ENCODE measurements around the gene TTC12. TPM values are rescaled to one million over a fixed set of nuclear protein-coding genes. Genes with fewer than 3 reads are reported as not detected.

TTC12 gene
- total and polyA plus RNA-seq, 9 of the 15 experiments (the other 6 are each of a cell fraction or from before 2014, with no cell fraction given) = 5.1 to 19.9 (median 13.4) TPM

- WGBS (ENCODE audit: insufficient coverage, low coverage, missing lambda C conversion rate) = 56% methylated on average over 10 of the region's 10 CpGs
- no peak for ATAC-seq
- TF ChIP-seq XRCC5 (IDR thresholded peaks at IDR 0.05; ENCODE audit: low read depth, low read length) (no peak), HBP1 (CRISPR knock-in tag; IDR thresholded peaks at IDR 0.05) (no peak), ZNF764 (CRISPR knock-in tag; IDR thresholded peaks at IDR 0.05; ENCODE audit: low read depth) (no peak), RBM17 (IDR thresholded peaks at IDR 0.05; ENCODE audit: borderline replicate concordance, low read depth, low read length) (no peak), HDAC6 (IDR thresholded peaks at IDR 0.05; ENCODE audit: low read depth, low read length) (no peak), JUNB (CRISPR knock-in tag; conservative IDR thresholded peaks at IDR 0.05) (no peak), ZNF592 (IDR thresholded peaks at IDR 0.05) (no peak), ZNF282 (CRISPR knock-in tag; IDR thresholded peaks at IDR 0.05) (no peak), ZNF717 (CRISPR knock-in tag; IDR thresholded peaks at IDR 0.05) (no peak), KLF1 (tag; IDR thresholded peaks at IDR 0.05) (no peak), RAD51 (IDR thresholded peaks at IDR 0.05; ENCODE audit: borderline replicate concordance, low read depth) (no peak)
- TF ChIP-seq, protein P1, sequence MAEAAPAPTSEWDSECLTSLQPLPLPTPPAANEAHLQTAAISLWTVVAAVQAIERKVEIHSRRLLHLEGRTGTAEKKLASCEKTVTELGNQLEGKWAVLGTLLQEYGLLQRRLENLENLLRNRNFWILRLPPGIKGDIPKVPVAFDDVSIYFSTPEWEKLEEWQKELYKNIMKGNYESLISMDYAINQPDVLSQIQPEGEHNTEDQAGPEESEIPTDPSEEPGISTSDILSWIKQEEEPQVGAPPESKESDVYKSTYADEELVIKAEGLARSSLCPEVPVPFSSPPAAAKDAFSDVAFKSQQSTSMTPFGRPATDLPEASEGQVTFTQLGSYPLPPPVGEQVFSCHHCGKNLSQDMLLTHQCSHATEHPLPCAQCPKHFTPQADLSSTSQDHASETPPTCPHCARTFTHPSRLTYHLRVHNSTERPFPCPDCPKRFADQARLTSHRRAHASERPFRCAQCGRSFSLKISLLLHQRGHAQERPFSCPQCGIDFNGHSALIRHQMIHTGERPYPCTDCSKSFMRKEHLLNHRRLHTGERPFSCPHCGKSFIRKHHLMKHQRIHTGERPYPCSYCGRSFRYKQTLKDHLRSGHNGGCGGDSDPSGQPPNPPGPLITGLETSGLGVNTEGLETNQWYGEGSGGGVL (CRISPR knock-in tag; IDR thresholded peaks at IDR 0.05) = no peak
These were observed 27.2 kb downstream of the TTC12 start for GRCh38 chr11:113341388-113342165.

More at GRCh38 chr11:113341388-113342165, 27.2 kb downstream of the TTC12 start:
- DNase-seq (ENCODE audit: extremely low read depth in 1 of 4, low spot score in 3 of 4) (no peak), FAIRE-seq (no peak)
- in situ Hi-C loops (cut with MboI) (no loop called here), intact Hi-C loops (cut with micrococcal nuclease) (no loop called here)
- no peaks in the 10 kb centered on the region; a peak in 1 of 5 replicates for H3K27me3 ChIP-seq (ENCODE audit: control insufficient read depth in 2 of 2, insufficient read depth in 2 of 2, low read length in 2 of 2)
- no peaks in the 10 kb centered on the region for H3K79me2 ChIP-seq (ENCODE audit: control insufficient read depth, insufficient read depth, low read length)
- H3K36me3 ChIP-seq (ENCODE audit: control insufficient read depth, insufficient read depth, low read length) = peaks cover 4% of the 10 kb centered on the region; the same call in 2 of the 3 replicates
- H3K27ac ChIP-seq (ENCODE audit: extremely low read depth, low read depth, low read length) = no peak overlapping the region
- no peak overlapping the region for H3K9ac ChIP-seq (ENCODE audit: insufficient read depth in 1 of 2, low read depth in 2 of 2, low read length in 2 of 2)
- H3K9me3 ChIP-seq (replicated peaks; ENCODE audit: control insufficient read depth, insufficient read depth, low read depth, low read length) = no peaks in the 10 kb centered on the region
- no peak overlapping the region for H3K4me2 ChIP-seq (ENCODE audit: insufficient read depth, low read length)
- H2AFZ ChIP-seq (ENCODE audit: low read depth, low read length) = no peak overlapping the region
- CTCF ChIA-PET (ENCODE audit: low intra/inter-chr PET ratio) = no interaction called here
- no TSS peak for BruUV-seq (replicated peaks)
- no peaks in the 10 kb centered on the region for H3K4me1 ChIP-seq (replicated peaks in 1 of 2; ENCODE audit: control insufficient read depth in 2 of 2, insufficient read depth in 2 of 2, low read length in 2 of 2)
- H3K9me1 ChIP-seq (ENCODE audit: control insufficient read depth, insufficient read depth, low read length) = no peaks in the 10 kb centered on the region
- H4K20me1 ChIP-seq (replicated peaks; ENCODE audit: control insufficient read depth, insufficient read depth, low read length) = no peaks in the 10 kb centered on the region; the same call in 1 of the 2 replicates
- POLR2A ChIA-PET = no interaction called here
- H3K4me3 ChIP-seq = no peak overlapping the region
